Activated naive CD8-positive, alpha-beta T cell treated with anti-CD3 and anti-CD28 coated beads, Interleukin-2, amount 50 U/mL, for 16 hours (primary cell): ENCODE results near the gene TNS1.
"Not testable (repeated sequence)": the region's sequence is repeated elsewhere in the genome, so short reads cannot be mapped to it uniquely, and the experiment has no call there.

Experiments used
- DNase-seq: peaks from one replicate; pipeline ENCODE4 v3.0.0-alpha.2; 2020; ENCODE audit warnings: low read depth, low spot score

The TNS1 gene

DNA sequence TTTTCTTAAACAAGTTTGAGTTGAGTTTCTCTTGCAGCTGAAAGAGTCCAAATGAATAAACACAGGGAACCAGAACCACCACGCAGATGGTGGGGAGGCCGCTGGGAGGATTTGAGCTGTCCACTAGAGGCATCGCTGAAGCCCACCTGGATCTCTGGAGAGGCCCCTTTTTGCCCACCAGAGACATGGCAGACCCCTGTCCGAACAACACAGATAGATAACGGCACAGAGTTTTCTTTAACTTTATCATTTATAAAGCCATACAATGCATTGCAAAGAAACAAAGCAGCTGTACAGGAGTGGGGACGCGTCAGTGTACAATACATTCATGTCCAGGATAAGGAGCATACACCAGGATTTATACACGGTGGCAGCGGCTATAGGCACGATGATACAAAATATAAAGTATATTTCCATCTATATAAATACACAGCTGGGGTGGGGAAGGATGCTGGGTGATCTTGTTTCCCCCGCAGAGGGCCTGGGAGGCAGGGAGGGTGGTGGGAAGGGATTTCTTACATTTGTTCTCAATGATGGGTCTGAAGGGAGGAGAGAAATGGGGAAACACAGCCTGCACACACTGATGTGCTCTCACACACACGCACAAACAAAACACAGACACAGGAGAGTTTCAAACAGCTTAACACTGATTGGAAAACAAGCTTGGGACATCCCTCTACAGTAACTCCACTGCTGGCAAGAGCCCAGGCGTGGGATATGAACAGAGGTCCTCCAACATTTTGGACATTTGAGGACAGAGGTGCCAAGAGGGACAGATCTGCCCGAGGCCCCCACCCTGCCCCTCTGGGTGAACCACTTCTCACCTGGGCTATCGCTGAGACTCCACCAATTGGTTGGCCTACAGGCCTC lies 203.0 kb downstream of the TNS1 start:
- DNase-seq = no peak

DNA sequence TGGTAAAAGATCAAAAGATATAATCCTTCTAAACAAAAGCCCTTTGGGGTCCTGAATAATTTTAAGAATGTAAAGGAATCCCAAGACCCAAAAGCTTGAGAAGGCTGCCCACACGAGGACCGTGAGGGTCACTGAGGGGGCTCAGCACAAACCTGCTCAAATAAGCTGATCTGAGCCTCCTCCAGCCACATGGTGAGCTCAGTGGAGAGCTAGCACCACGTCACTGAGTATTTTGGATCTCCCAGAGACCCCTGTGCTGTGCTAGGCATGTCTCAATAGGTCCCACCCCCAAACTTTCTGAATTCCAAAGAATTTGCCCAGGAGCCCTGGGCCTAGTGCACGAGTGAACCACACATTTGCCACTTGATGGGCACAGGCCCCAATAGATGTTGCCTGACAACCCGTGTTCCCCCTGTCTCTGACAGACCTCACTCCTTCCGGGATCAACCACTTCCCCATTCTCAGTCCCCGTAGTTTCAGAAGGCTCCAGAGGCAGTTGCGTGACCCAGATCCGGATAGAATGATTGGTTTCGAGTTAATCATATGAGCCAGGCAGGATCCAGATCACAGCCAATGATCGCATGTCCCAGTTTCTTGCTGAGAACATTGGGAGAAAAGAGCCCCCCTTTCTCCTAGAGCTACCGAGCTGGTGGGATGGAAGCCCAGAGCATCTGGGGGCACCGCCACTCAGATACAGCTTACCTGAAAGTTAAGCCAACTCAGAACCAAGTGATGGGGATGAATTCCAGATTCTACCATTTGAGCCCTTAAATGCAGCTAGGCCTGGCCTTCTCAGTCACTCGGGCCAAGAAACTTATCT lies 203.8 kb downstream of the TNS1 start:
- DNase-seq = no peak

DNA sequence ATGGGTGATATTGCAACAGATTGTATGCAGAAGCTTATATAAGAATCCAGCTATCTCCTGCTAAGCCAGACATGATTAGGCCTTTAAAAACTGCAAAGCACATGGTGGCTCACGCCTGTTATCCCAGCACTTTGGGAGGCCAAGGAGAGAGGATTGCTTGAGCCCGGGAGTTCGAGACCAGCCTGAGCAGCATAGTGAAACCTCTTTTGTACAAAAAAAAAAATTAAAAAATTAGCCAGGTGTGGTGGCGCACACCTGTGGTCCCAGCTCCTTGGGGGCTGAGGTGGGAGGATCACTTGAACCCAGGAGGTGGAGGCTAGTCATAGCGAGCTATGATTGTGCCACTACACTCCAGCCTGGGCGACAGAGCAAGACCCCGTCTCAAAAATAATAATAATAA lies 204.6 kb downstream of the TNS1 start:
- no peak for DNase-seq

DNA sequence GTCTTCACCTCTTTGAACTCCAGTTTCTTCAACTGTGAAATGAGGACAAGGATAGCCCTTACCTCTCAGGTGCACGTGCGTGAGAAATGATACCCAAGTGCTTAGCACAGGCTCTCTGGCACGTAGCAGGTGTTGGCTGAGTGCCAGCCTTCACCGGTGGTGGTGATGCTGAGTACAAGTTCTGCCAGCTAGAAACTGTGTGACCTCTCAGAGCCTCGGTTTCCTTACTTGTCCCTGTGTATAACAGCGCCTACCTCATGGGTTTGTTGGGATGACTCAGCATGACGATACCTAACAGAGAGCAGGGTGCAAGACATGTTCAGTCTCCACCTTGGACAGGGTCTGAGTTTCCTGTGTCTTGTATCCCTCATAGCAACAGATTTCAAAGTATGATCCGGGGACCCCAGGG lies 205.1 kb downstream of the TNS1 start:
- no peak for DNase-seq

- no peak for DNase-seq
These were observed 205.6 kb downstream of the TNS1 start for GRCh38 chr2:217797165-217797564.

DNA sequence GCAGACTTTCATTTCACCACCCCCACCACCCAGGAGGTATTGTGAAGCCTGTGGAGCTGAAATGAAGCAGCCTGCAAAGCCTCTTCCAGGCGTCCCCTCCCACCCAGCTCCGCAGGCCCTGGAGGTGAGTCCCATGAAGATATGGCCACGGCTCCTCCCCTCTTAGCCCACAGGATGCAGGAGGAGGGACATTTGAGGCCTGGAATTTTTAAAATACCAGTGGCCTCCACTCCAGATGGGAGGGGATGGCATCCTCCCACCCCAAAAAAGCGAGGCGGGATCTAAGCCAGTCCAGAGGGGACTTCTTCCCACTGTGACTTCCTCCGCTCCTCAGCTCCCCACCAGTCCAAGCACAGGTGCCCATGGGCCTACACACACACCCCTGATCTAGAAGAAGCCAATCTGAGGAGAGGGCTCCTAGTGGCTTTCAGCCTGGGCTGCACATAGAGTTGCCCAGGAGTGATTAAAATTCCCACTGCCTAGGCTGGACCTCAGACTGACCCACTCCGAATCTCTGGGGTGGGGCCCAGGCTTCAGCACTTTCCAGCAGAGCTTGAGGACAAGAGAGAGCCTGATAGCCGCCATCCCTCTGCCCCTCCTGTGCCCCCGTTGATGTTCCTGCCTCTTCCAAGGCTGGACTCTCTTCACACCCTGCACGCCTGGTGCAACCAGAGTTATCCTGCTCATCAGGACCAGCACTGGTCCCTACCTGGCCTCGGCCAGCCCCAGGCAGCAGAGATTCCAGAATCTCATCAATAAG lies 206.9 kb downstream of the TNS1 start:
- no peak for DNase-seq

GRCh38 chr2:217795067-217795466 lies 207.7 kb downstream of the TNS1 start:
- no peak for DNase-seq

DNA sequence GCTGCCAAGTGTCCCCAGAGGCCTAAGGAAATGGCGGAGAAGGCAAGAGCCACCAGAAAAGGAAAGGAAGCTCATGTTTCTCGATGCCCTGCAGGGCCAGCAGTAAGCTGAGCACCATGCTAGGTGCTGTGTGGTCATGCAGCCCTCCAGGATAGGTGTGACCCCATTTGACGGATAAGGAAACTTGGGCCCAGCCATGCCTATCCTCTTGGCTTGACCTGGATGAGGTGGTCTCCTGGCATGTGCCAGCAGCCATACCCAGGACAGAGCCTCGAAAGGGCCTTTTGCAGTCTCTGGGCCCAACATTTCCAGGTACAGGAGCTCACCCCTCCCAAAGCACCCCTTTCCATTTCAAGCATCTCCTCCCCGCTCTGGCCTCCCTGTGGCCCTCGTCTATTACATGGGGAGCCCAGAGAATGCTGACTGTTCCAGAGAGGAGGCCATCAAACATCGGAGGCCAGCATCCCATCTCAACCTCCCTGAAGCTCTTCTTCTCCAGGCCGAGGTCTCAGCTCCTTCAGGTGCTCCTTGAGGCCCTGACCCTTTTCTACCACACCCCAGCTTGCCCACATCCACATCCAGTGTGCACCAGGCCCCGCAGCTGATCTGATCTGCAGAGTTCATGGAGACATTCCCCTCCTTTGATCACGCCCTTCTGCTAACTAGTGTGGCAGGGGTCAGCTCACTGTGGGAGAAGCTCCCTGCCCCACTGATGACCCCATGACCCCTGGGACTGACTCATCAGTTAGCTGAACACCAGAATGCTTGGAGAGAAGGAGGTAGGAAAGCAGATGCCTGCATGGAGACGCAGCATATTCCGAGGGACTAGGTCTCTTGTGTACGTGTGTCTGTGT lies 208.4 kb downstream of the TNS1 start:
- no peak for DNase-seq

DNA sequence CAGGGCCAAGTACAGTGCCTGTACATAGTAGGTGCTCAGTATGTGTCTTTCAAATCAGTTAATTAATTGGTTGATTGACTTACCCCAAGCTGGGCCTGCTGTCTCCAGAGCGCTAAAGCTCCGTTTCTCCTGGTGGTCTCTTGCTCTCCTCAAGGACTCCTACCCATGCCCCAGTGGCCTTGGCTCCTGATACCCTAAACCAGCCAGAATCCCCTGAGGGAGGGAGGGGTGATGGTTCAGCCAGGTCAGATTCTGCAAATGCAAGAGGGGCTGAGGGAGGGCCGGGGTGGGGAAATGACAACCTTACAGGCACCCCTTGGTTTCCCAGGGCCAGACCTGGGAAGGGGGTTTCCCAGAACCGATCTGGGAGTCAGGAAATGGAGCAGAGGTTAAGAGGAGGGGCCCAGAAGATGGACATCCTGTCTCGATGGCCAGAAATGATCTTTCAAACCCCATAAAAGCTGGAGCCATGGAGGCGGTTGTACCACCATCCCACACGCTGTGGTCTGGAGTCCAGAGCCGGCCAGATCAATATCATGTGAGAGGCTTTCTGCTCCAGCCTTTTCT lies 209.1 kb downstream of the TNS1 start:
- no peak for DNase-seq

GRCh38 chr2:217792626-217793527 lies 209.9 kb downstream of the TNS1 start:
- no peak for DNase-seq

DNA sequence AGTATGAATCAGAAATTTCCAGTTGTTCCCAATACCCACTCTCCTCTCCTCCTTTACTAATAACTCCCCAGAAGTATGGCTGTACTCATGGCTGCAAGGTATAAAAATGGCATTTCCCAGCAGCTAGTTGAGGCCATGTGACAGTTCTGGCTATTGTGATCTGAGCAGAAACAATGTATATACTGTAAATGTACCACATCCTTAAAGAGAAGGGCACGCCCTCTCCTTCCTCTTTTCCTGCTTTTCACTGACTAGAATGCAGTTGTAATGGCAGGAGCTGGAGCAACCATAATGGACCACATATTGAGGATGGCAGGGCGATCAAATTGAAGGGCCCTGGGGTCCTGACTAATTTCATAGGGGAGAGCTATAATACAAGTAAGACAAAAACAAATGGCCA lies 211.2 kb downstream of the TNS1 start:
- DNase-seq = no peak

DNA sequence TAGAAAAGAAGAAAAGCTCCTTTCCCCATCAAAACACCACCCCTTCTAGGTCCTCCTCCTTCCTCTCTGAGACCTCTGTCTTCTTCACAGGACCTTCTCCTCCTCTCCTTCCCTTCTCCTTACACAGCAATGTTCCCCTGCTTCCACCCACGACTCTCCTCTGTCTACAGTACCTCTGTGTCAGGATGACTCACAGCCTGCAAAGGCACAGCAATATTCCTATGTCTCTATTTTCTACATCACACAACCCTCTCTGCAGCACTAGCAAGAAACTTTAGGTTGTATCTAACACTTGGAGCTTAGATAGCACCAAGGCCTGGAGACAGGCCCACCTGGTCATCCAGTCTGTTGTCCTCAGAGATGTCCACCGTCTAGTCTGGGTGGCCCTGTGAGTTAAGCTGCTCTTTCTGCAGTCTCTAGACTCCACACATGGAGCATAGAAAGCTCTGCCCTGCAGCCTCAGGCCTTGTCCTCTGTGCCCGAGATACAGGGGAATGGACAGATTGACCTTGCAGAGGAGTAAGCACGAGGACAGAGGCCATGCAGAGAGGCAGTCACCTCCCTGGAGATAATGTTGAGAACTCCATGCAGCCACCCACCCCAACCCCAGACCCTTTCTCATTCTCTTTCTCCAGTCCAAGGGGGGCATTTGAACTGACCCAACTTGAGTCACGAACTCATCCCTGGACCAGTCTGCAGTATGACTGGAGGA lies 212.0 kb downstream of the TNS1 start:
- no peak for DNase-seq

DNA sequence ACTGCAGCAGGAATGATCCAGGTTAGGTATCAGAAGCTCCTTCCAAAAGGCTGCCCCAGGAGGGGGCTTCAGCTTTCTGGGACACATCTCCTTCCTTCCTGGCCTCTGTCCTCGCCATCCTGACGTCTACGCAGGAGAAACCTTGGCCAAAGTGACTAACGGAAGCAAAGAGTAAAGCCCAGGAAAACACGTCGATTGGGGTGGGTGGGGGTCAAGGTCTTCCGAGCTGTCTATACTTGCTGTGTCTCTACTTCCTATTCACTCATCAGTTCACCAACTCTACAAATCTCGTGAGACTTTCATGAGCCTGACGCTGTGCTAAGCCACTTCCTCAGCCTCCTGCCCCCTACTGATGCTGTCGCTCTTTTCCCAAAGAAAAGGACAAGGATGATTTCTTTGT lies 212.6 kb downstream of the TNS1 start:
- DNase-seq = no peak

DNA sequence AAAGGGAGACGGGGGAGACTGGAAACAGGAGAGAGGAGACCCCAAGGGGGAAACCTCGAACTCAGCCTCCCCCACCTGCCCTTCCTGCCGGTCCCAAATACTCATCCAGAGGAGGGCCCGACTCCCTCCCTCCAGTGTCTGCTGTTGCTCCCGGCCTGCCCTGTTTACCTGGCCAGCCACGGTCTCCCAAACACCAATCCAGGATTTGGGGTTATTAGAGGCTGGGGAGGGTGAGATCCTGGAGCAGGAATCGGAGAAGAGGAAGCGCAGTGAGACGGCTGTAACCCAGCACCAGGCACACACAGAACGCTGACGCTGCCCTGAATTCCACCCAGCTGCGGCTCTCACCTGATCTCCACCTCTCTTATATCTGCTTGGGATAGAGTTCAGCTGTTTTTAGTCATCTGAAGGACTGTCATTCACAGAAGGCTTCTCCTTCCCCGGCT lies 213.0 kb downstream of the TNS1 start:
- no peak for DNase-seq

GRCh38 chr2:217789003-217789735 lies 213.6 kb downstream of the TNS1 start:
- DNase-seq = peak; percentile 45

DNA sequence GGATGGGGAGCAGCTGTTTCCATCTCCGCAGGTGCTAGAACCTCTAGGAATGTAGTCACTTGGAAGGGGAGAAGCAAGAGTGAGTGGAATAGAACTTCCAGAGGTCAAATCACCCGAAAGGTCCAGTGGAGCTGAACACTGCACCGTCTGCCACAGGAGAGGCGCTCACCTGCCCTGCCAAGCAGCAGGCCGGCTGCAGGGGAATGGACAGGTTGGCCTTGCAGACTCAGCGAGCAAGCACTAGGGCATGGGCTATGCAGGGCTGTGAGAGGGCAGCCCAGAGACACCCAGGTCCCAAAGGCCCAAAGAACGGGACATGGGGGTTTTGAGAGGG lies 214.2 kb downstream of the TNS1 start:
- no peak for DNase-seq

DNA sequence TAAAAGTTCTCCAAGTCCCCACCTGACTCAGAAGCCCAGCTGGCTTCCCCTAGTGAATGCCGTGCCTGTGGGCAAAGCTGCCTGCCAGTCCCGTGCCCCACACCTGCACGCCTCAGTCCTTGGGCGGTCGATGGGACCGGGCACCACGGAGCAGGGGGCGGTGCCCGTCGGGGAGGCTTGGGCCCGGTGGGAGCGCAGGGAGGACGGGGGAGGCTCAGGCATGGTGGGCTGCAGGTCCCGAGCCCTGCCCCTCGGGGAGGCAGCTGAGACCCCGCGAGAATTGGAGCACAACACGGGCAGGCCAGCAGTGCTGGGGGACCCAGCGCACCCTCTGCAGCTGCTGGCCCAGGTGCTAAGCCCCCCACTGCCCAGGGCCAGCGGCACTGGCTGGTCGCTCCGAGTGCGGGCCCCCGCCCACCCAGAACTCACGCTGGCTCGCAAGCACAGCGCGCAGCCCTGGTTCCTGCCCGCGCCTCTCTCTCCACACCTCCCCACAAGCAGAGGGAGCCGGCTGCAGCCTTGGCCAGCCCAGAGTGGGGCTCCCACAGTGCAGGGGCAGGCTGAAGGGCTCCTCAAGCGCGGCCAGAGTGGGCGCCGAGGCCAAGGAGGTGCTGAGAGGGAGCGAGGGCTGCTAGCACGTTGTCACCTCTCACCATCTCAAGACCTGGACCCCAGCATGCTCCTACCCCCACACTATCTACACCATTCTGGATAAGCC lies 215.5 kb downstream of the TNS1 start:
- no peak for DNase-seq

DNA sequence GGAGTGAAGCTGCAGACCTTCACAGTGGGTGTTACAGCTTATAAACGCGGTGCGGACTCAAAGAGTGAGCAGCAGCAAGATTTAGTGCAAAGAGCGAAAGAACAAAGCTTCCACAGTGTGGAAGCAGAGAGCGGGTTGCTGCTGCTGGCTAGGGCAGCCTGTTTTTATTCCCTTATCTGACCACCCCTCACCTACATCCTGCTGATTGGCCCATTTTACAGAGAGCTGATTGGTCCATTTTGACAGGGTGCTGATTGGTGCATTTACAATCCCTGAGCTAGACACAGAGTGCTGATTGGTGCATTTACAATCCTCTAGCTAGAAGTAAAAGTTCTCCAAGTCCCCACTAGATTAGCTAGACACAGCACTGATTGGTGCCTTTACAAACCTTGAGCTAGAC lies 216.2 kb downstream of the TNS1 start:
- DNase-seq = not testable (repeated sequence)
